ENCODE results near the gene RELCH. TPM values are rescaled to one million over a fixed set of nuclear protein-coding genes. Genes with fewer than 3 reads are reported as not detected.
A peak's percentile ranks its signal among the peaks of the same experiment; 100 is the strongest.

RELCH gene
- total RNA-seq, 1 donor from 2014 or later, result 26.6 TPM

DNA sequence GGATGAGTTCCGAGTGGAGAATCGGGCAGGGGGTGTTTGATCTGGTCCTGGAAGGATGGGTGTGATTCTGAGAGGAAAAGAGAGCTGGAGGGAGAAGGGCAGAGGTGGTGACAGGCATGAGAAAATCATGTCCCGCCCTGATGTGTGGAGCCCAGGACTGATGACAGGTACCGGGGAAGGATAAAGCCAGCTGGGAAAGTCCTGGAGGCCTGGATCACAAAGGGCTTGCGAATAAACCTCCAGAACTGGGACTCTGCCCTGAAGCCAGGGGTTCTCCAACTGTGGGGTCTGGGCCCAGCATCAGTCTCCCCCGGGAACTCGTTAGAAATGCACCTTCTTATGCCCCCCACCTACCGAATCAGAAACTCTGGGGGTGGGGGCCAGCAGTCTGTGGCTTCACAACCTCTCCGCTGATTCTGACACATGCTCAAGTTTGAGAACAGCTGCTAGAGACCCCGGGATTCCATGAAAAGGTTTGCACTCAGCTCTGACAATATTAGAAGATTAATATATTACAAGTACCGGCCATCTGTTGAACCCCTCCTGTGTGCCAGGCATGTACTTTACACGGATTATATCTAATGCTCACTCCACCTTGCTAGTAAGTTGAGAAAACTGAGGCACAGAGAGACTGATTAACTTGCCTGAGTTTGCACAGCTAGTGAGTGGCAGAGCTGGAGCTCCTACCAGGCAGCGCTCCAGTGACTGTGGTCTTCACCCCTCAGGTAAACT lies 146.1 kb downstream of the RELCH start:
- TF ChIP-seq, protein P1, sequence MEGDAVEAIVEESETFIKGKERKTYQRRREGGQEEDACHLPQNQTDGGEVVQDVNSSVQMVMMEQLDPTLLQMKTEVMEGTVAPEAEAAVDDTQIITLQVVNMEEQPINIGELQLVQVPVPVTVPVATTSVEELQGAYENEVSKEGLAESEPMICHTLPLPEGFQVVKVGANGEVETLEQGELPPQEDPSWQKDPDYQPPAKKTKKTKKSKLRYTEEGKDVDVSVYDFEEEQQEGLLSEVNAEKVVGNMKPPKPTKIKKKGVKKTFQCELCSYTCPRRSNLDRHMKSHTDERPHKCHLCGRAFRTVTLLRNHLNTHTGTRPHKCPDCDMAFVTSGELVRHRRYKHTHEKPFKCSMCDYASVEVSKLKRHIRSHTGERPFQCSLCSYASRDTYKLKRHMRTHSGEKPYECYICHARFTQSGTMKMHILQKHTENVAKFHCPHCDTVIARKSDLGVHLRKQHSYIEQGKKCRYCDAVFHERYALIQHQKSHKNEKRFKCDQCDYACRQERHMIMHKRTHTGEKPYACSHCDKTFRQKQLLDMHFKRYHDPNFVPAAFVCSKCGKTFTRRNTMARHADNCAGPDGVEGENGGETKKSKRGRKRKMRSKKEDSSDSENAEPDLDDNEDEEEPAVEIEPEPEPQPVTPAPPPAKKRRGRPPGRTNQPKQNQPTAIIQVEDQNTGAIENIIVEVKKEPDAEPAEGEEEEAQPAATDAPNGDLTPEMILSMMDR (IDR thresholded peaks at IDR 0.05; ENCODE audit: insufficient read depth, low read depth, low read length), result no peak
- Histone ChIP-seq H3K4me1 (ENCODE audit: insufficient read depth, low read length) (peaks cover 26% of the 10 kb centered on the region), H3K4me2 (ENCODE audit: low read length) (no peak overlapping the region), H3K4me3 (ENCODE audit: insufficient read depth, low read depth, low read length) (no peak overlapping the region), H3K9ac (ENCODE audit: low read length) (no peak overlapping the region), H3K27ac (ENCODE audit: low read depth, low read length) (no peak overlapping the region), H2AFZ (ENCODE audit: low read depth, low read length) (no peak overlapping the region), H3K79me2 (ENCODE audit: insufficient read depth, low read length) (no peaks in the 10 kb centered on the region), H4K20me1 (ENCODE audit: insufficient read depth, low read length) (no peaks in the 10 kb centered on the region), H3K27me3 (ENCODE audit: insufficient read depth, low read length) (peaks cover 15% of the 10 kb centered on the region), H3K36me3 (ENCODE audit: insufficient read depth, low read length) (no peaks in the 10 kb centered on the region), H3K9me3 (ENCODE audit: insufficient read depth, low read depth, low read length) (no peaks in the 10 kb centered on the region)
- FAIRE-seq (no peak), DNase-seq (ENCODE audit: low read depth) (no peak)
- H3K27ac Mint-ChIP-seq (ENCODE audit: unreplicated experiment), result no peak overlapping the region
- H3K4me1 Mint-ChIP-seq (ENCODE audit: low read depth, unreplicated experiment), result peaks cover 13% of the 10 kb centered on the region
- H3K27me3 Mint-ChIP-seq (ENCODE audit: low read depth, unreplicated experiment), result peaks cover 6% of the 10 kb centered on the region
- H3K9me3 Mint-ChIP-seq (ENCODE audit: unreplicated experiment), result peaks cover 2% of the 10 kb centered on the region
- H3K4me3 Mint-ChIP-seq (ENCODE audit: unreplicated experiment), result no peak overlapping the region
- peaks cover 2% of the 10 kb centered on the region for H3K36me3 Mint-ChIP-seq (ENCODE audit: low read depth, unreplicated experiment)

- FAIRE-seq, result no peak
- Histone ChIP-seq H3K4me1 (ENCODE audit: insufficient read depth, low read length) (peaks cover 27% of the 10 kb centered on the region), H3K4me2 (ENCODE audit: low read length) (peak overlapping the region; percentile 16), H4K20me1 (ENCODE audit: insufficient read depth, low read length) (no peaks in the 10 kb centered on the region), H3K36me3 (ENCODE audit: insufficient read depth, low read length) (no peaks in the 10 kb centered on the region), H3K27me3 (ENCODE audit: insufficient read depth, low read length) (peaks cover 17% of the 10 kb centered on the region), H3K27ac (ENCODE audit: low read depth, low read length) (no peak overlapping the region), H3K4me3 (ENCODE audit: insufficient read depth, low read depth, low read length) (no peak overlapping the region), H3K9ac (ENCODE audit: low read length) (no peak overlapping the region), H3K79me2 (ENCODE audit: insufficient read depth, low read length) (no peaks in the 10 kb centered on the region), H3K9me3 (ENCODE audit: insufficient read depth, low read depth, low read length) (no peaks in the 10 kb centered on the region), H2AFZ (ENCODE audit: low read depth, low read length) (no peak overlapping the region)
- peak; percentile 36 for DNase-seq (ENCODE audit: low read depth)
- Mint-ChIP-seq H3K4me3 (ENCODE audit: unreplicated experiment) (no peak overlapping the region), H3K27me3 (ENCODE audit: low read depth, unreplicated experiment) (peaks cover 6% of the 10 kb centered on the region), H3K27ac (ENCODE audit: unreplicated experiment) (no peak overlapping the region), H3K9me3 (ENCODE audit: unreplicated experiment) (peaks cover 2% of the 10 kb centered on the region), H3K36me3 (ENCODE audit: low read depth, unreplicated experiment) (peaks cover 2% of the 10 kb centered on the region), H3K4me1 (ENCODE audit: low read depth, unreplicated experiment) (peaks cover 16% of the 10 kb centered on the region)
- no peak for TF ChIP-seq EZH2 (IDR thresholded peaks at IDR 0.05; ENCODE audit: insufficient read depth, low read length)
- TF ChIP-seq, protein P1 (IDR thresholded peaks at IDR 0.05; ENCODE audit: insufficient read depth, low read depth, low read length), result no peak
Observed at GRCh38 chr18:62334120-62334519, 147.1 kb downstream of the RELCH start.

DNA sequence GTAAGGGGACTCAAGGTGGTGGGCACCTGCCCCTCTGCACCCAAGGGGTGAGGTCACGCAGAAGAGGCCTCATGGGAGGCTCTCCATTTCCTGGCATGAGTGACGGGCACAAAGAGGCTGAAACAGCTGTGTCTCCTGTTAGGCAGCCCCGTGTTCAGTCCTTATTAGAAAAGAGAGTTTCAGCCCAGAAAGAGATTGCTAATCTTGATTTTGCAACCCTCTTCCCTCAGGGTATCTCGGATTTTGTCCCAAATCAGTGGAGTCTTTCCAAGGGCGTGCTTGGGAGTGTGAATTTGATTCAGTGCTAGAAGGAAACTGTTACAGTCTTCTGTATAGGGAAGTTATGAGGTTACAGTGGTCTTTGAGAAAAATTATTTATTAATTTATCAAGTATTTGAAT lies 148.4 kb downstream of the RELCH start:
- H3K4me1 Mint-ChIP-seq (ENCODE audit: low read depth, unreplicated experiment), result peaks cover 11% of the 10 kb centered on the region
- Histone ChIP-seq H3K27ac (ENCODE audit: low read depth, low read length) (no peak overlapping the region), H3K9me3 (ENCODE audit: insufficient read depth, low read depth, low read length) (no peaks in the 10 kb centered on the region), H3K4me2 (ENCODE audit: low read length) (no peak overlapping the region), H3K36me3 (ENCODE audit: insufficient read depth, low read length) (no peaks in the 10 kb centered on the region), H2AFZ (ENCODE audit: low read depth, low read length) (no peak overlapping the region), H4K20me1 (ENCODE audit: insufficient read depth, low read length) (no peaks in the 10 kb centered on the region), H3K9ac (ENCODE audit: low read length) (no peak overlapping the region), H3K4me1 (ENCODE audit: insufficient read depth, low read length) (peaks cover 25% of the 10 kb centered on the region), H3K4me3 (ENCODE audit: insufficient read depth, low read depth, low read length) (no peak overlapping the region), H3K79me2 (ENCODE audit: insufficient read depth, low read length) (no peaks in the 10 kb centered on the region), H3K27me3 (ENCODE audit: insufficient read depth, low read length) (peaks cover 17% of the 10 kb centered on the region)
- H3K9me3 Mint-ChIP-seq (ENCODE audit: unreplicated experiment), result peaks cover 2% of the 10 kb centered on the region
- DNase-seq (ENCODE audit: low read depth) (no peak), FAIRE-seq (no peak)
- H3K27ac Mint-ChIP-seq (ENCODE audit: unreplicated experiment), result no peak overlapping the region
- peaks cover 2% of the 10 kb centered on the region for H3K36me3 Mint-ChIP-seq (ENCODE audit: low read depth, unreplicated experiment)
- H3K27me3 Mint-ChIP-seq (ENCODE audit: low read depth, unreplicated experiment), result peaks cover 6% of the 10 kb centered on the region
- TF ChIP-seq EZH2 (IDR thresholded peaks at IDR 0.05; ENCODE audit: insufficient read depth, low read length), result no peak
- H3K4me3 Mint-ChIP-seq (ENCODE audit: unreplicated experiment), result no peak overlapping the region

Data from astrocyte (in vitro differentiated cells and primary cell).